ENCODE measurements around the gene SYT1. TPM values are rescaled to one million over a fixed set of nuclear protein-coding genes. Genes with fewer than 3 reads are reported as not detected.
A peak's percentile ranks its signal among the peaks of the same experiment; 100 is the strongest.

Gene SYT1
- polyA plus RNA-seq, 1 experiment: 6.8 TPM

- no peak for DNase-seq (ENCODE audit: low read depth, low spot score)
- CTCF ChIA-PET: no interaction called here
- POLR2A ChIA-PET: no interaction called here
Observed at GRCh38 chr12:78977304-78977867, 112.8 kb downstream of the SYT1 start.

DNA sequence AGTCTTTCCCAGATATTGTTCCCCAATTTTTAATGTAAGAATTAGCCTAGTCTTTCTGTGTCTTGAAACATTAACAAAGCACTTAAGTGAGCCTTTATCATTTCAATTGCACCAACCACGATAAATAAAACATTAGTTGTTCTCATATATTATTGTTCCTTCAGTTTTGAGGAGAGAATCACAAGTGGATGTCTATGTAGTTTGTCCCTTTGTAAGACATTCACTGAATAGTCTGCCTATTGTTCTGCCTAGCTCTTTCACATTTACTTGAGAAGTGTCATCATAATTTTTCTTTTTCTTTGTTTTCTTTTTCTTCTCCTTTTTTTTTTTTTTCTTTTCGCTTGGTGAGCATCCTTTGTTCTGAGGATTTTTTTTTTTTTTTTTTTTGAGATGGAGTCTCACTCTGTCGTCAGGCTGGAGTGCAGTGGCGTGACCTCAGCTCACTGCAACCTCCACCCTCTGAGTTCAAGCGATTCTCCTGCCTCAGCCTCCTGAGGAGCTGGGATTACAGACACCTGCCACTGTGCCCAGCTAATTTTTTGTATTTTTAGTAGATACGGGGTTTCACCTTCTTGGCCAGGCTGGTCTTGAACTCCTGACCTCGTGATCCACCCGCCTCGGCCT, 129.7 kb downstream of the SYT1 start:
- Histone ChIP-seq H3K27me3 (ENCODE audit: control insufficient read depth, insufficient read depth, low read length) (no peaks in the 10 kb centered on the region), H3K27ac (ENCODE audit: low read depth, low read length) (no peak overlapping the region), H3K9me3 (ENCODE audit: control insufficient read depth, insufficient read depth, low read length) (no peaks in the 10 kb centered on the region), H3K4me3 (ENCODE audit: low read depth, low read length) (no peak overlapping the region)
- DNase-seq (ENCODE audit: low read depth, low spot score): no peak
- TF ChIP-seq, protein P1, sequence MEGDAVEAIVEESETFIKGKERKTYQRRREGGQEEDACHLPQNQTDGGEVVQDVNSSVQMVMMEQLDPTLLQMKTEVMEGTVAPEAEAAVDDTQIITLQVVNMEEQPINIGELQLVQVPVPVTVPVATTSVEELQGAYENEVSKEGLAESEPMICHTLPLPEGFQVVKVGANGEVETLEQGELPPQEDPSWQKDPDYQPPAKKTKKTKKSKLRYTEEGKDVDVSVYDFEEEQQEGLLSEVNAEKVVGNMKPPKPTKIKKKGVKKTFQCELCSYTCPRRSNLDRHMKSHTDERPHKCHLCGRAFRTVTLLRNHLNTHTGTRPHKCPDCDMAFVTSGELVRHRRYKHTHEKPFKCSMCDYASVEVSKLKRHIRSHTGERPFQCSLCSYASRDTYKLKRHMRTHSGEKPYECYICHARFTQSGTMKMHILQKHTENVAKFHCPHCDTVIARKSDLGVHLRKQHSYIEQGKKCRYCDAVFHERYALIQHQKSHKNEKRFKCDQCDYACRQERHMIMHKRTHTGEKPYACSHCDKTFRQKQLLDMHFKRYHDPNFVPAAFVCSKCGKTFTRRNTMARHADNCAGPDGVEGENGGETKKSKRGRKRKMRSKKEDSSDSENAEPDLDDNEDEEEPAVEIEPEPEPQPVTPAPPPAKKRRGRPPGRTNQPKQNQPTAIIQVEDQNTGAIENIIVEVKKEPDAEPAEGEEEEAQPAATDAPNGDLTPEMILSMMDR (IDR thresholded peaks at IDR 0.05; ENCODE audit: low read depth, low read length): no peak
- ChIA-PET CTCF (interaction anchor here (0.7 to 1.5 kb wide), 4 partner anchors 10 to 704 kb away, joined by 3 to 6 read pairs (median 4); no protein-coding TSS in a partner anchor), POLR2A (no interaction called here)

More at GRCh38 chr12:78977304-78977867, 112.8 kb downstream of the SYT1 start:
- TF ChIP-seq, protein P1 (IDR thresholded peaks at IDR 0.05; ENCODE audit: low read depth, low read length): no peak
- no peak overlapping the region for H3K27ac ChIP-seq (ENCODE audit: low read depth, low read length)
- no peaks in the 10 kb centered on the region for H3K27me3 ChIP-seq (ENCODE audit: control insufficient read depth, insufficient read depth, low read length)
- no peak overlapping the region for H3K4me3 ChIP-seq (ENCODE audit: low read depth, low read length)
- H3K9me3 ChIP-seq (ENCODE audit: control insufficient read depth, insufficient read depth, low read length): no peaks in the 10 kb centered on the region

GRCh38 chr12:79000501-79000900, 135.9 kb downstream of the SYT1 start:
- H3K27me3 ChIP-seq (ENCODE audit: control insufficient read depth, insufficient read depth, low read length): no peaks in the 10 kb centered on the region
- H3K9me3 ChIP-seq (ENCODE audit: control insufficient read depth, insufficient read depth, low read length): no peaks in the 10 kb centered on the region
- TF ChIP-seq, protein P1 (IDR thresholded peaks at IDR 0.05; ENCODE audit: low read depth, low read length): no peak
- POLR2A ChIA-PET: interaction anchor here (0.6 kb wide), 1 partner anchor 72 kb away, joined by 3 read pairs; no protein-coding TSS in a partner anchor
- H3K4me3 ChIP-seq (ENCODE audit: low read depth, low read length): no peak overlapping the region
- no peak overlapping the region for H3K27ac ChIP-seq (ENCODE audit: low read depth, low read length)
- no peak for DNase-seq (ENCODE audit: low read depth, low spot score)
- CTCF ChIA-PET: no interaction called here

DNA sequence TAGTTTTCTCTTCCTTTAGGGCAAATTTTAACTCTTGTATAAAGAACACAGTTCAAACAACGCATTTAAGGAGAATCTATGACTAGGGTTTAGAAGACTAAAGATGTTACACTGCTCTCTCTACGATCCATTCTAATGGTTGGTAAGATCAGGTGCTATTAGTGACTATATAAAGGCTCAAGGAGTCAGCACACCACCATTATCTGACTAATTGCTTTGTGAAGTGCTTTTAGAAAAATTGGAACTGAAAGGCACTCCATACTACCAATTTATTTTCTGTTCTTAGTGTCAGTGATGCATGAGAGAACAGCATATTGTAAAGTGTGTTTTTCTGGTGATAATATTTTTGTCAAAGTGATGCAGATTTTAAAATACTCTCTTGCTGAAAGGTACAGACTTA, 136.8 kb downstream of the SYT1 start:
- H3K4me3 ChIP-seq (ENCODE audit: low read depth, low read length): no peak overlapping the region
- ChIA-PET CTCF (no interaction called here), POLR2A (no interaction called here)
- DNase-seq (ENCODE audit: low read depth, low spot score): no peak
- no peaks in the 10 kb centered on the region for H3K27me3 ChIP-seq (ENCODE audit: control insufficient read depth, insufficient read depth, low read length)
- TF ChIP-seq, protein P1 (IDR thresholded peaks at IDR 0.05; ENCODE audit: low read depth, low read length): no peak
- H3K9me3 ChIP-seq (ENCODE audit: control insufficient read depth, insufficient read depth, low read length): no peaks in the 10 kb centered on the region
- no peak overlapping the region for H3K27ac ChIP-seq (ENCODE audit: low read depth, low read length)

- H3K4me3 ChIP-seq (ENCODE audit: low read depth, low read length): no peak overlapping the region
- DNase-seq (ENCODE audit: low read depth, low spot score): no peak
- TF ChIP-seq, protein P1 (IDR thresholded peaks at IDR 0.05; ENCODE audit: low read depth, low read length): 0 out of 2 replicates have a peak, but pooled peaks have one; percentile 23
- no peak overlapping the region for H3K27ac ChIP-seq (ENCODE audit: low read depth, low read length)
- POLR2A ChIA-PET: no interaction called here
- no peaks in the 10 kb centered on the region for H3K9me3 ChIP-seq (ENCODE audit: control insufficient read depth, insufficient read depth, low read length)
- CTCF ChIA-PET: interaction anchor here (0.8 to 1.7 kb wide), 7 partner anchors 8 to 613 kb away, joined by 3 to 6 read pairs (median 3); no protein-coding TSS in a partner anchor
- H3K27me3 ChIP-seq (ENCODE audit: control insufficient read depth, insufficient read depth, low read length): no peaks in the 10 kb centered on the region
Observed at GRCh38 chr12:79006306-79006705, 141.7 kb downstream of the SYT1 start.
